Ishikawa (cell line): Measurements from ENCODE around the gene TRAF5.

Experiments used
- CEBPB ChIP-seq: IDR thresholded peaks from 2 replicates; pipeline ENCODE4 v1.6.1; 2012
- CREB1 ChIP-seq: IDR thresholded peaks from 2 replicates; pipeline ENCODE4 v1.6.1; 2012; ENCODE audit warnings: low read depth
- EGR1 ChIP-seq: IDR thresholded peaks from 2 replicates; pipeline ENCODE4 v1.6.1; 2012
- EP300 ChIP-seq: IDR thresholded peaks from 2 replicates; pipeline ENCODE4 v1.6.1; 2012; ENCODE audit warnings: borderline replicate concordance
- FOXM1 ChIP-seq: IDR thresholded peaks from 2 replicates; pipeline ENCODE4 v1.6.1; 2012; ENCODE audit warnings: low read depth, borderline replicate concordance
- MAX ChIP-seq: IDR thresholded peaks from 2 replicates; pipeline ENCODE4 v1.6.1; 2012
- NFIC ChIP-seq: IDR thresholded peaks from 2 replicates; pipeline ENCODE4 v1.6.1; 2012
- REST ChIP-seq: IDR thresholded peaks from 2 replicates; pipeline ENCODE4 v1.6.1; 2012; ENCODE audit warnings: low read depth, mild to moderate bottlenecking
- TAF1 ChIP-seq: IDR thresholded peaks from 2 replicates; pipeline ENCODE4 v1.6.1; 2012; ENCODE audit warnings: low read depth, mild to moderate bottlenecking
- TCF12 ChIP-seq: IDR thresholded peaks from 2 replicates; pipeline ENCODE4 v1.6.1; 2012; ENCODE audit warnings: low read depth
- TEAD4 ChIP-seq: IDR thresholded peaks from 2 replicates; pipeline ENCODE4 v1.6.1; 2012
- YY1 ChIP-seq: IDR thresholded peaks from 2 replicates; pipeline ENCODE4 v1.6.1; 2012; ENCODE audit warnings: low read depth
- ZBTB7A ChIP-seq: IDR thresholded peaks from 2 replicates; pipeline ENCODE4 v1.6.1; 2012; ENCODE audit warnings: low read depth
- TF ChIP-seq, protein P1 (sequence below): IDR thresholded peaks from 2 replicates; pipeline ENCODE4 v1.6.1; 2012

The TRAF5 gene

GRCh38 chr1:211305044-211305443 is 21.6 kb upstream of the TRAF5 start:
- TF ChIP-seq MAX (no peak), REST (no peak), FOXM1 (no peak)

- TF ChIP-seq ZBTB7A = no peak
- no peak for TF ChIP-seq YY1
- no peak for TF ChIP-seq FOXM1
- no peak for TF ChIP-seq CREB1
Observed at GRCh38 chr1:211309617-211310016, 17.0 kb upstream of the TRAF5 start.

- TF ChIP-seq, protein P1, sequence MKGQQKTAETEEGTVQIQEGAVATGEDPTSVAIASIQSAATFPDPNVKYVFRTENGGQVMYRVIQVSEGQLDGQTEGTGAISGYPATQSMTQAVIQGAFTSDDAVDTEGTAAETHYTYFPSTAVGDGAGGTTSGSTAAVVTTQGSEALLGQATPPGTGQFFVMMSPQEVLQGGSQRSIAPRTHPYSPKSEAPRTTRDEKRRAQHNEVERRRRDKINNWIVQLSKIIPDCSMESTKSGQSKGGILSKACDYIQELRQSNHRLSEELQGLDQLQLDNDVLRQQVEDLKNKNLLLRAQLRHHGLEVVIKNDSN = no peak
- TF ChIP-seq FOXM1 = no peak
- TF ChIP-seq NFIC = no peak
- TF ChIP-seq TEAD4 = no peak
- no peak for TF ChIP-seq YY1
- TF ChIP-seq EP300 = no peak
- no peak for TF ChIP-seq CREB1
Observed at GRCh38 chr1:211313392-211313791, 13.2 kb upstream of the TRAF5 start.

GRCh38 chr1:211318576-211319280 is 7.9 kb upstream of the TRAF5 start:
- TF ChIP-seq CREB1 = no peak
- no peak for TF ChIP-seq TAF1
- no peak for TF ChIP-seq ZBTB7A
- TF ChIP-seq NFIC = no peak
- TF ChIP-seq EGR1 = no peak
- no peak for TF ChIP-seq CEBPB
- no peak for TF ChIP-seq TEAD4
- TF ChIP-seq TCF12 = no peak
- no peak for TF ChIP-seq REST
- no peak for TF ChIP-seq MAX
- TF ChIP-seq FOXM1 = no peak

DNA sequence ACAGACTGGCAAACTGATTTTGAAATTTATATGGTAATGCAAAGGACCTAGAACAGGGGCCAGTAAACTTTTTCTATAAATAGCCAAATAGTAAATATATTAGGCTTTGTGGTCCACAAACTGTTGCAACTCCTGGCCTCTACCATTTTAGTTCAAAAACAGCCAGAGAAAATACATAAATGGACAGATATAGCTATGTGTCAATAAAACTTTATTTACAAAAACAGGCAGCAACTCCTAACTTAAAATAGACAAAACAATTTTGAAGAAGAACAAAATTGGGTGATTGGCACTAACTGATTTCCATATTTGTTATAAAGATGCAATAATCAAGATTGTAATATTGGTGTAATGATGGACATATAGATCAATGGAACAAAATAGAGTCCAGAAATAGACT is 6.7 kb upstream of the TRAF5 start:
- TF ChIP-seq FOXM1 = no peak
- no peak for TF ChIP-seq EP300
- no peak for TF ChIP-seq CEBPB
- no peak for TF ChIP-seq CREB1
- no peak for TF ChIP-seq YY1
- no peak for TF ChIP-seq TEAD4
- no peak for TF ChIP-seq TAF1
- TF ChIP-seq TCF12 = no peak
- no peak for TF ChIP-seq MAX
- no peak for TF ChIP-seq EGR1
- TF ChIP-seq ZBTB7A = no peak
- TF ChIP-seq, protein P1 = no peak

- TF ChIP-seq ZBTB7A (no peak), EP300 (no peak), EGR1 (no peak)
Observed at GRCh38 chr1:211320980-211321379, 5.7 kb upstream of the TRAF5 start.
